DOHH2 (cell line): Measurements from ENCODE around the gene ZNF142.

Experiments
- H3F3A ChIP-seq: fragments of 200-600 bp; sonication (generic), shearing (Covaris generic); 2 replicates; pipeline ENCODE4 v1.6.0; 2016; ENCODE audit warnings: antibody characterized with exemption, mild to moderate bottlenecking; ENCODE audit not compliant: control insufficient read depth, insufficient read depth
- H3K27ac ChIP-seq: fragments of 200-600 bp; sonication (generic); 2 replicates; pipeline ENCODE4 v1.5.1; 2014; ENCODE audit warnings: low read depth, mild to moderate bottlenecking, low read length, moderate library complexity
- H3K27me3 ChIP-seq: fragments of 200-600 bp; sonication (generic); 2 replicates; pipeline ENCODE4 v1.6.1; 2014; ENCODE audit warnings: mild to moderate bottlenecking, low read length, mixed read lengths; ENCODE audit not compliant: control insufficient read depth
- H3K36me3 ChIP-seq: fragments of 200-600 bp; sonication (generic); 2 replicates; pipeline ENCODE4 v1.6.1; 2014; ENCODE audit warnings: mild to moderate bottlenecking, low read length, moderate library complexity, mixed read lengths; ENCODE audit not compliant: control insufficient read depth
- H3K4me1 ChIP-seq: fragments of 200-600 bp; sonication (generic); 2 replicates; pipeline ENCODE4 v1.6.1; 2014; ENCODE audit warnings: mild to moderate bottlenecking, low read length, mixed read lengths; ENCODE audit not compliant: control insufficient read depth
- H3K4me2 ChIP-seq: fragments of 200-600 bp; sonication (generic); 2 replicates; pipeline ENCODE4 v1.6.0; 2014; ENCODE audit warnings: mild to moderate bottlenecking, low read length, moderate library complexity
- H3K4me3 ChIP-seq: fragments of 200-600 bp; sonication (generic); 2 replicates; pipeline ENCODE4 v1.5.1; 2014; ENCODE audit warnings: mild to moderate bottlenecking, low read length, mixed read lengths
- H3K79me2 ChIP-seq: fragments of 200-600 bp; sonication (generic); 2 replicates; pipeline ENCODE4 v1.6.1; 2014; ENCODE audit warnings: mild to moderate bottlenecking, low read length, mixed read lengths; ENCODE audit not compliant: control insufficient read depth
- H3K9me2 ChIP-seq: fragments of 200-600 bp; sonication (generic); replicated peaks from 2 replicates; pipeline ENCODE4 v1.6.1; 2014; ENCODE audit warnings: mild to moderate bottlenecking, low read length, mixed read lengths; ENCODE audit not compliant: control insufficient read depth
- H3K9me3 ChIP-seq: fragments of 200-600 bp; sonication (generic); 2 replicates; pipeline ENCODE4 v1.6.1; 2014; ENCODE audit warnings: antibody characterized with exemption, low read length, mixed read lengths; ENCODE audit not compliant: control insufficient read depth, insufficient read depth
- H4K20me1 ChIP-seq: fragments of 200-600 bp; sonication (generic); 2 replicates; pipeline ENCODE4 v1.6.0; 2014; ENCODE audit warnings: low read depth, mild to moderate bottlenecking, antibody characterized with exemption, low read length, moderate library complexity; ENCODE audit not compliant: control insufficient read depth, insufficient read depth
- CTCF ChIP-seq: fragments of 200-600 bp; sonication (generic); IDR thresholded peaks from one replicate; pipeline ENCODE4 v1.5.1; 2014; ENCODE audit warnings: antibody characterized with exemption, mild to moderate bottlenecking, low read depth, low read length; ENCODE audit not compliant: poor library complexity, severe bottlenecking
- EZH2phosphoT487 ChIP-seq: fragments of 200-600 bp; sonication (generic); IDR thresholded peaks from 2 replicates; pipeline ENCODE4 v1.6.1; 2017; ENCODE audit warnings: borderline replicate concordance, mild to moderate bottlenecking, antibody characterized with exemption, low read length, moderate library complexity, mixed read lengths

Gene ZNF142

GRCh38 chr2:218621007-218621406 lies 38.4 kb downstream of the ZNF142 start:
- no peak overlapping the region for H3K4me2 ChIP-seq
- H3K4me3 ChIP-seq: no peak overlapping the region
- no peaks in the 10 kb centered on the region for H3K36me3 ChIP-seq
- no peaks in the 10 kb centered on the region for H3K79me2 ChIP-seq
- H3K4me1 ChIP-seq: peaks cover 11% of the 10 kb centered on the region
- TF ChIP-seq CTCF (no peak), EZH2phosphoT487 (no peak)
- no peaks in the 10 kb centered on the region for H3K9me2 ChIP-seq
- no peaks in the 10 kb centered on the region for H3F3A ChIP-seq
- H3K9me3 ChIP-seq: no peaks in the 10 kb centered on the region
- no peaks in the 10 kb centered on the region for H4K20me1 ChIP-seq
- no peaks in the 10 kb centered on the region for H3K27me3 ChIP-seq
- H3K27ac ChIP-seq: no peak overlapping the region

- Histone ChIP-seq H3K9me2 (no peaks in the 10 kb centered on the region), H3K4me3 (no peak overlapping the region), H3K27me3 (peaks cover 4% of the 10 kb centered on the region; the same call in 1 of the 2 replicates), H4K20me1 (no peaks in the 10 kb centered on the region), H3F3A (no peaks in the 10 kb centered on the region), H3K36me3 (no peaks in the 10 kb centered on the region), H3K27ac (no peak overlapping the region), H3K4me2 (no peak overlapping the region), H3K4me1 (peaks cover 8% of the 10 kb centered on the region), H3K79me2 (no peaks in the 10 kb centered on the region), H3K9me3 (no peaks in the 10 kb centered on the region)
- TF ChIP-seq CTCF (peak; percentile 19), EZH2phosphoT487 (no peak)
These were observed 41.1 kb downstream of the ZNF142 start for GRCh38 chr2:218618102-218618860.

GRCh38 chr2:218615868-218616315 lies 43.5 kb downstream of the ZNF142 start:
- Histone ChIP-seq H3K9me3 (no peaks in the 10 kb centered on the region), H3K27me3 (peaks cover 6% of the 10 kb centered on the region), H3K4me2 (no peak overlapping the region), H3K4me3 (no peak overlapping the region), H3K4me1 (no peaks in the 10 kb centered on the region), H3F3A (no peaks in the 10 kb centered on the region), H3K27ac (no peak overlapping the region), H3K36me3 (no peaks in the 10 kb centered on the region), H3K79me2 (no peaks in the 10 kb centered on the region), H4K20me1 (no peaks in the 10 kb centered on the region), H3K9me2 (no peaks in the 10 kb centered on the region)
- TF ChIP-seq EZH2phosphoT487 (no peak), CTCF (no peak)
